WTC11 (cell line): Measurements from ENCODE around the gene RAD9A. TPM values are rescaled to one million over a fixed set of nuclear protein-coding genes. Genes with fewer than 3 reads are reported as not detected.

ENCODE experiments used
- ATAC-seq: fragments of 200-7000 bp; cut with Tn5 transposase; 2 replicates; pipeline ENCODE4 v1.10.0; 2021; ENCODE audit warnings: mild to moderate bottlenecking, moderate library complexity
- CTCF ChIA-PET: fragments of 300-600 bp; sonication (Branson Sonifier 250); formaldehyde crosslinking; loops from one replicate; lab custom pipeline; 2021; ENCODE audit warnings: antibody characterized with exemption; lab: Charles Lee
- POLR2A ChIA-PET: fragments of 350-600 bp; sonication (Branson Sonifier 250); formaldehyde crosslinking; loops from one replicate; lab custom pipeline; 2021; ENCODE audit warnings: antibody characterized with exemption; lab: Charles Lee
- DNase-seq: peaks from one replicate; pipeline ENCODE4 v3.0.0; 2021; ENCODE audit warnings: low spot score
- H3K27ac Mint-ChIP-seq: 2 replicates; pipeline ENCODE4 v1.8.0; 2021; ENCODE audit warnings: mixed read lengths
- H3K27me3 Mint-ChIP-seq: 2 replicates; pipeline ENCODE4 v1.8.0; 2021; ENCODE audit warnings: low read depth, mild to moderate bottlenecking, moderate library complexity, mixed read lengths
- H3K36me3 Mint-ChIP-seq: 2 replicates; pipeline ENCODE4 v1.8.0; 2021; ENCODE audit warnings: mixed read lengths
- H3K4me1 Mint-ChIP-seq: 2 replicates; pipeline ENCODE4 v1.8.0; 2022; ENCODE audit warnings: mixed read lengths
- H3K4me3 Mint-ChIP-seq: 2 replicates; pipeline ENCODE4 v1.8.0; 2021; ENCODE audit warnings: mild to moderate bottlenecking, moderate library complexity, mixed read lengths
- H3K9me3 Mint-ChIP-seq: 2 replicates; pipeline ENCODE4 v1.8.0; 2021; ENCODE audit warnings: mixed read lengths
- ELF4 ChIP-seq: sonication (generic); formaldehyde crosslinking; IDR thresholded peaks from 2 replicates; pipeline ENCODE4 v1.8.1; 2022; ENCODE audit warnings: low read depth, mild to moderate bottlenecking, moderate library complexity, missing genetic modification reagents
- EMX1 ChIP-seq: fragments of 250-450 bp; sonication (Bioruptor Pico); IDR thresholded peaks from 2 replicates; pipeline ENCODE4 v1.8.0; 2021; ENCODE audit warnings: mild to moderate bottlenecking
- FOXK1 ChIP-seq: sonication (generic); formaldehyde crosslinking; IDR thresholded peaks from 2 replicates; pipeline ENCODE4 v1.8.0; 2022; ENCODE audit warnings: mild to moderate bottlenecking, moderate library complexity, missing genetic modification reagents
- GABPB1 ChIP-seq: sonication (generic); formaldehyde crosslinking; IDR thresholded peaks from 2 replicates; pipeline ENCODE4 v1.8.1; 2023; ENCODE audit warnings: mild to moderate bottlenecking, missing genetic modification reagents
- GRHL2 ChIP-seq: fragments of 250-450 bp; sonication (Bioruptor Pico); IDR thresholded peaks from 2 replicates; pipeline ENCODE4 v1.8.0; 2022; ENCODE audit warnings: mild to moderate bottlenecking, moderate library complexity; ENCODE audit not compliant: insufficient replicate concordance, severe bottlenecking
- JUN ChIP-seq: sonication (generic); formaldehyde crosslinking; IDR thresholded peaks from 2 replicates; pipeline ENCODE4 v1.8.0; 2023; ENCODE audit warnings: mild to moderate bottlenecking, missing genetic modification reagents
- MYBL2 ChIP-seq: sonication (generic); formaldehyde crosslinking; IDR thresholded peaks from 2 replicates; pipeline ENCODE4 v1.8.1; 2023; ENCODE audit warnings: mild to moderate bottlenecking, moderate library complexity, missing genetic modification reagents
- NFYB ChIP-seq: sonication (generic); formaldehyde crosslinking; conservative IDR thresholded peaks from 2 replicates; pipeline ENCODE4 v1.8.0; 2022; ENCODE audit warnings: low read depth, missing genetic modification reagents
- NR3C1 ChIP-seq: sonication (generic); formaldehyde crosslinking; conservative IDR thresholded peaks from 2 replicates; pipeline ENCODE4 v1.8.1; 2023; ENCODE audit warnings: low read depth, mild to moderate bottlenecking, missing genetic modification reagents
- RORB ChIP-seq: fragments of 250-450 bp; sonication (Bioruptor Pico); IDR thresholded peaks from 2 replicates; pipeline ENCODE4 v1.9.0; 2021; ENCODE audit warnings: mild to moderate bottlenecking
- TP53 ChIP-seq: sonication (generic); formaldehyde crosslinking; IDR thresholded peaks from 2 replicates; pipeline ENCODE4 v1.8.1; 2023; ENCODE audit warnings: mild to moderate bottlenecking, missing genetic modification reagents
- ZNF121 ChIP-seq: sonication (generic); formaldehyde crosslinking; IDR thresholded peaks from 2 replicates; pipeline ENCODE4 v1.8.0; 2023; ENCODE audit warnings: missing genetic modification reagents
- ZNF219 ChIP-seq: sonication (generic); formaldehyde crosslinking; IDR thresholded peaks from 2 replicates; pipeline ENCODE4 v1.8.0; 2023; ENCODE audit warnings: missing genetic modification reagents, mild to moderate bottlenecking, borderline replicate concordance
- ZNF232 ChIP-seq: sonication (generic); formaldehyde crosslinking; IDR thresholded peaks from 2 replicates; pipeline ENCODE4 v1.8.0; 2022; ENCODE audit warnings: mild to moderate bottlenecking, missing genetic modification reagents
- ZNF317 ChIP-seq: sonication (generic); formaldehyde crosslinking; IDR thresholded peaks from 2 replicates; pipeline ENCODE4 v1.8.1; 2023; ENCODE audit warnings: low read depth, mild to moderate bottlenecking, moderate library complexity, missing genetic modification reagents, borderline replicate concordance
- total RNA-seq: library from RNA; stranded (reverse); gene quantifications from 3 replicates; pipeline ENCODE4 v1.2.3, GENCODE V29; 2021
- TF ChIP-seq, protein P1 (sequence below): sonication (generic); formaldehyde crosslinking; IDR thresholded peaks from 2 replicates; pipeline ENCODE4 v1.8.1; 2023; ENCODE audit warnings: mild to moderate bottlenecking, missing genetic modification reagents
- TF ChIP-seq, protein P2 (sequence below): sonication (generic); formaldehyde crosslinking; IDR thresholded peaks from 2 replicates; pipeline ENCODE4 v1.8.0; 2023; ENCODE audit warnings: missing genetic modification reagents, mild to moderate bottlenecking, borderline replicate concordance
- TF ChIP-seq, protein P3 (sequence below): sonication (generic); formaldehyde crosslinking; IDR thresholded peaks from 2 replicates; pipeline ENCODE4 v1.8.1; 2022; ENCODE audit warnings: mild to moderate bottlenecking, missing genetic modification reagents, moderate library complexity, borderline replicate concordance
- TF ChIP-seq, protein P4 (sequence below): sonication (generic); formaldehyde crosslinking; IDR thresholded peaks from 2 replicates; pipeline ENCODE4 v1.8.0; 2022; ENCODE audit warnings: mild to moderate bottlenecking, missing genetic modification reagents
- TF ChIP-seq, protein P5 (sequence below): fragments of 200-600 bp; IDR thresholded peaks from 2 replicates; pipeline ENCODE4 v1.8.0; 2022; ENCODE audit warnings: antibody characterized with exemption
- TF ChIP-seq, protein P6 (sequence below): sonication (generic); formaldehyde crosslinking; IDR thresholded peaks from 2 replicates; pipeline ENCODE4 v1.8.0; 2022; ENCODE audit warnings: mild to moderate bottlenecking, missing genetic modification reagents
- TF ChIP-seq, protein P7 (sequence below): sonication (generic); formaldehyde crosslinking; conservative IDR thresholded peaks from 2 replicates; pipeline ENCODE4 v1.8.1; 2023; ENCODE audit warnings: mild to moderate bottlenecking, low read depth, missing genetic modification reagents, moderate library complexity
- TF ChIP-seq, protein P8 (sequence below): sonication (generic); formaldehyde crosslinking; IDR thresholded peaks from 2 replicates; pipeline ENCODE4 v1.8.0; 2022; ENCODE audit warnings: mild to moderate bottlenecking, missing genetic modification reagents

RAD9A gene
- total RNA-seq, 1 experiment from 2014 or later, result 45.5 TPM

DNA sequence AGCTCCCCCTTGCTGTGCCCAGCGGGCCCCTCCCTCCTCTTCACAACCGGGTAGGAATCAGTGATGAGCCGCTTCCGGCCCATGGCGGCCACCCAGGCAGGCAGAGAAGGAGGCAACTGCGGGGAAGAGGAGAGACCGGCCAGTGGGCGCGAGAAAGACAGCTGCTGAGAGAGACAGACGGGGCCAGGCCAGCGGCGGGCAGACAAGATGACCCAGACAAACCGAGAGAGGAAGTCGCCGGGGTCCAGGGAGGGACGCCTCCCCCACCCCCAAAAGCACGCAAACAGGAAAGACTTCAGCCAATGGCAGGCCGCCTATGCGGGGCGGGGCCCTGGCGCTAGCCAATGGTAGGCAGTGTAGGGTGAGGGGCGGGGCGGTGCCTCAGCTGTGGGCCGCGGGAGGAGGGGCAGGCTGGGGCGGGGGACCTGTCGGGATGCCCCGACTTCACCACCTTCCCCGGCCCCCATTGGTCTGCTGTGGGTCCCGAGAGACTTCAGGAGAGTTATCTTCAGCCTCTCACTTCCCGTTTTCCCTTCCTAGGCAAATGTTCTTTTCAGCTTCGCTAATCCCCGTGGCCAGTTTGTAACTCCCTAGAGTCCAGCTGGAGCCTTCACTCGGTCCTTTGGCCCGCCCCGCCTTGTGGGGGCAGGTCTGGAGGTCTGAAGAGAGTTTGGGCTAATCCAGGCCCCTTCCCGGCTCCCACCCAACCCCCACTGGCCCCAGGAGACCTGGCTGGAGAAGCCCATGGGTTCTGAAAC is 38.3 kb upstream of the RAD9A start, which contains the start of gene POLD4:
POLD4 (minus strand) TSS at position 230 of the 758 bp plus-strand sequence; CDS start at position 83, 147 bp downstream.
- CTCF ChIA-PET, result interaction anchor here (0.7 to 10.1 kb wide), 19 partner anchors 9 to 277 kb away, joined by 3 to 842 read pairs (median 4); partner anchors contain the start of genes ANKRD13D, CLCF1, GRK2 and NUDT8
- Mint-ChIP-seq H3K9me3 (no peaks in the 10 kb centered on the region), H3K4me1 (peaks cover 34% of the 10 kb centered on the region), H3K36me3 (no peaks in the 10 kb centered on the region), H3K27me3 (peaks cover 10% of the 10 kb centered on the region), H3K27ac (peak within 1 kb of the TSS; percentile 90), H3K4me3 (peak within 1 kb of the TSS; percentile 91)
- ATAC-seq (peak; percentile 88), DNase-seq (peak; percentile 99)
- POLR2A ChIA-PET, result interaction anchor here (0.6 to 2.1 kb wide), 8 partner anchors 21 to 277 kb away, joined by 3 to 8 read pairs (median 3); partner anchors contain the start of gene NUDT8
- TF ChIP-seq MYBL2 (CRISPR knock-in tag), result no peak
- TF ChIP-seq ZNF121 (CRISPR knock-in tag), result no peak
- no peak for TF ChIP-seq ZNF317 (CRISPR knock-in tag)
- TF ChIP-seq NFYB (CRISPR knock-in tag), result peak; percentile 74
- TF ChIP-seq RORB, result no peak
- TF ChIP-seq, protein P1, sequence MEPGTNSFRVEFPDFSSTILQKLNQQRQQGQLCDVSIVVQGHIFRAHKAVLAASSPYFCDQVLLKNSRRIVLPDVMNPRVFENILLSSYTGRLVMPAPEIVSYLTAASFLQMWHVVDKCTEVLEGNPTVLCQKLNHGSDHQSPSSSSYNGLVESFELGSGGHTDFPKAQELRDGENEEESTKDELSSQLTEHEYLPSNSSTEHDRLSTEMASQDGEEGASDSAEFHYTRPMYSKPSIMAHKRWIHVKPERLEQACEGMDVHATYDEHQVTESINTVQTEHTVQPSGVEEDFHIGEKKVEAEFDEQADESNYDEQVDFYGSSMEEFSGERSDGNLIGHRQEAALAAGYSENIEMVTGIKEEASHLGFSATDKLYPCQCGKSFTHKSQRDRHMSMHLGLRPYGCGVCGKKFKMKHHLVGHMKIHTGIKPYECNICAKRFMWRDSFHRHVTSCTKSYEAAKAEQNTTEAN (CRISPR knock-in tag), result no peak
- 0 out of 2 replicates have a peak, but pooled peaks have one; percentile 34 for TF ChIP-seq GABPB1
- no peak for TF ChIP-seq ZNF219 (CRISPR knock-in tag)
- no peak for TF ChIP-seq ELF4
- TF ChIP-seq, protein P2, sequence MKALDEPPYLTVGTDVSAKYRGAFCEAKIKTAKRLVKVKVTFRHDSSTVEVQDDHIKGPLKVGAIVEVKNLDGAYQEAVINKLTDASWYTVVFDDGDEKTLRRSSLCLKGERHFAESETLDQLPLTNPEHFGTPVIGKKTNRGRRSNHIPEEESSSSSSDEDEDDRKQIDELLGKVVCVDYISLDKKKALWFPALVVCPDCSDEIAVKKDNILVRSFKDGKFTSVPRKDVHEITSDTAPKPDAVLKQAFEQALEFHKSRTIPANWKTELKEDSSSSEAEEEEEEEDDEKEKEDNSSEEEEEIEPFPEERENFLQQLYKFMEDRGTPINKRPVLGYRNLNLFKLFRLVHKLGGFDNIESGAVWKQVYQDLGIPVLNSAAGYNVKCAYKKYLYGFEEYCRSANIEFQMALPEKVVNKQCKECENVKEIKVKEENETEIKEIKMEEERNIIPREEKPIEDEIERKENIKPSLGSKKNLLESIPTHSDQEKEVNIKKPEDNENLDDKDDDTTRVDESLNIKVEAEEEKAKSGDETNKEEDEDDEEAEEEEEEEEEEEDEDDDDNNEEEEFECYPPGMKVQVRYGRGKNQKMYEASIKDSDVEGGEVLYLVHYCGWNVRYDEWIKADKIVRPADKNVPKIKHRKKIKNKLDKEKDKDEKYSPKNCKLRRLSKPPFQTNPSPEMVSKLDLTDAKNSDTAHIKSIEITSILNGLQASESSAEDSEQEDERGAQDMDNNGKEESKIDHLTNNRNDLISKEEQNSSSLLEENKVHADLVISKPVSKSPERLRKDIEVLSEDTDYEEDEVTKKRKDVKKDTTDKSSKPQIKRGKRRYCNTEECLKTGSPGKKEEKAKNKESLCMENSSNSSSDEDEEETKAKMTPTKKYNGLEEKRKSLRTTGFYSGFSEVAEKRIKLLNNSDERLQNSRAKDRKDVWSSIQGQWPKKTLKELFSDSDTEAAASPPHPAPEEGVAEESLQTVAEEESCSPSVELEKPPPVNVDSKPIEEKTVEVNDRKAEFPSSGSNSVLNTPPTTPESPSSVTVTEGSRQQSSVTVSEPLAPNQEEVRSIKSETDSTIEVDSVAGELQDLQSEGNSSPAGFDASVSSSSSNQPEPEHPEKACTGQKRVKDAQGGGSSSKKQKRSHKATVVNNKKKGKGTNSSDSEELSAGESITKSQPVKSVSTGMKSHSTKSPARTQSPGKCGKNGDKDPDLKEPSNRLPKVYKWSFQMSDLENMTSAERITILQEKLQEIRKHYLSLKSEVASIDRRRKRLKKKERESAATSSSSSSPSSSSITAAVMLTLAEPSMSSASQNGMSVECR, result peak; percentile 39; the same call in 1 of the 2 replicates
- TF ChIP-seq, protein P3, sequence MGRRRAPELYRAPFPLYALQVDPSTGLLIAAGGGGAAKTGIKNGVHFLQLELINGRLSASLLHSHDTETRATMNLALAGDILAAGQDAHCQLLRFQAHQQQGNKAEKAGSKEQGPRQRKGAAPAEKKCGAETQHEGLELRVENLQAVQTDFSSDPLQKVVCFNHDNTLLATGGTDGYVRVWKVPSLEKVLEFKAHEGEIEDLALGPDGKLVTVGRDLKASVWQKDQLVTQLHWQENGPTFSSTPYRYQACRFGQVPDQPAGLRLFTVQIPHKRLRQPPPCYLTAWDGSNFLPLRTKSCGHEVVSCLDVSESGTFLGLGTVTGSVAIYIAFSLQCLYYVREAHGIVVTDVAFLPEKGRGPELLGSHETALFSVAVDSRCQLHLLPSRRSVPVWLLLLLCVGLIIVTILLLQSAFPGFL (CRISPR knock-in tag), result no peak
- TF ChIP-seq, protein P4, sequence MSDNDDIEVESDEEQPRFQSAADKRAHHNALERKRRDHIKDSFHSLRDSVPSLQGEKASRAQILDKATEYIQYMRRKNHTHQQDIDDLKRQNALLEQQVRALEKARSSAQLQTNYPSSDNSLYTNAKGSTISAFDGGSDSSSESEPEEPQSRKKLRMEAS, result 0 out of 2 replicates have a peak, but pooled peaks have one; percentile 61
- no peak for TF ChIP-seq ZNF232 (CRISPR knock-in tag)
- TF ChIP-seq GRHL2 (CRISPR knock-in tag), result no peak
- TF ChIP-seq, protein P5, sequence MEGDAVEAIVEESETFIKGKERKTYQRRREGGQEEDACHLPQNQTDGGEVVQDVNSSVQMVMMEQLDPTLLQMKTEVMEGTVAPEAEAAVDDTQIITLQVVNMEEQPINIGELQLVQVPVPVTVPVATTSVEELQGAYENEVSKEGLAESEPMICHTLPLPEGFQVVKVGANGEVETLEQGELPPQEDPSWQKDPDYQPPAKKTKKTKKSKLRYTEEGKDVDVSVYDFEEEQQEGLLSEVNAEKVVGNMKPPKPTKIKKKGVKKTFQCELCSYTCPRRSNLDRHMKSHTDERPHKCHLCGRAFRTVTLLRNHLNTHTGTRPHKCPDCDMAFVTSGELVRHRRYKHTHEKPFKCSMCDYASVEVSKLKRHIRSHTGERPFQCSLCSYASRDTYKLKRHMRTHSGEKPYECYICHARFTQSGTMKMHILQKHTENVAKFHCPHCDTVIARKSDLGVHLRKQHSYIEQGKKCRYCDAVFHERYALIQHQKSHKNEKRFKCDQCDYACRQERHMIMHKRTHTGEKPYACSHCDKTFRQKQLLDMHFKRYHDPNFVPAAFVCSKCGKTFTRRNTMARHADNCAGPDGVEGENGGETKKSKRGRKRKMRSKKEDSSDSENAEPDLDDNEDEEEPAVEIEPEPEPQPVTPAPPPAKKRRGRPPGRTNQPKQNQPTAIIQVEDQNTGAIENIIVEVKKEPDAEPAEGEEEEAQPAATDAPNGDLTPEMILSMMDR, result no peak
- TF ChIP-seq JUN (CRISPR knock-in tag), result no peak
- TF ChIP-seq, protein P6, sequence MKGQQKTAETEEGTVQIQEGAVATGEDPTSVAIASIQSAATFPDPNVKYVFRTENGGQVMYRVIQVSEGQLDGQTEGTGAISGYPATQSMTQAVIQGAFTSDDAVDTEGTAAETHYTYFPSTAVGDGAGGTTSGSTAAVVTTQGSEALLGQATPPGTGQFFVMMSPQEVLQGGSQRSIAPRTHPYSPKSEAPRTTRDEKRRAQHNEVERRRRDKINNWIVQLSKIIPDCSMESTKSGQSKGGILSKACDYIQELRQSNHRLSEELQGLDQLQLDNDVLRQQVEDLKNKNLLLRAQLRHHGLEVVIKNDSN (CRISPR knock-in tag), result no peak
- TF ChIP-seq, protein P7, sequence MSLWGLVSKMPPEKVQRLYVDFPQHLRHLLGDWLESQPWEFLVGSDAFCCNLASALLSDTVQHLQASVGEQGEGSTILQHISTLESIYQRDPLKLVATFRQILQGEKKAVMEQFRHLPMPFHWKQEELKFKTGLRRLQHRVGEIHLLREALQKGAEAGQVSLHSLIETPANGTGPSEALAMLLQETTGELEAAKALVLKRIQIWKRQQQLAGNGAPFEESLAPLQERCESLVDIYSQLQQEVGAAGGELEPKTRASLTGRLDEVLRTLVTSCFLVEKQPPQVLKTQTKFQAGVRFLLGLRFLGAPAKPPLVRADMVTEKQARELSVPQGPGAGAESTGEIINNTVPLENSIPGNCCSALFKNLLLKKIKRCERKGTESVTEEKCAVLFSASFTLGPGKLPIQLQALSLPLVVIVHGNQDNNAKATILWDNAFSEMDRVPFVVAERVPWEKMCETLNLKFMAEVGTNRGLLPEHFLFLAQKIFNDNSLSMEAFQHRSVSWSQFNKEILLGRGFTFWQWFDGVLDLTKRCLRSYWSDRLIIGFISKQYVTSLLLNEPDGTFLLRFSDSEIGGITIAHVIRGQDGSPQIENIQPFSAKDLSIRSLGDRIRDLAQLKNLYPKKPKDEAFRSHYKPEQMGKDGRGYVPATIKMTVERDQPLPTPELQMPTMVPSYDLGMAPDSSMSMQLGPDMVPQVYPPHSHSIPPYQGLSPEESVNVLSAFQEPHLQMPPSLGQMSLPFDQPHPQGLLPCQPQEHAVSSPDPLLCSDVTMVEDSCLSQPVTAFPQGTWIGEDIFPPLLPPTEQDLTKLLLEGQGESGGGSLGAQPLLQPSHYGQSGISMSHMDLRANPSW (CRISPR knock-in tag), result no peak
- TF ChIP-seq FOXK1, result peak; percentile 62; the same call in 1 of the 2 replicates
- no peak for TF ChIP-seq EMX1
- TF ChIP-seq, protein P8, sequence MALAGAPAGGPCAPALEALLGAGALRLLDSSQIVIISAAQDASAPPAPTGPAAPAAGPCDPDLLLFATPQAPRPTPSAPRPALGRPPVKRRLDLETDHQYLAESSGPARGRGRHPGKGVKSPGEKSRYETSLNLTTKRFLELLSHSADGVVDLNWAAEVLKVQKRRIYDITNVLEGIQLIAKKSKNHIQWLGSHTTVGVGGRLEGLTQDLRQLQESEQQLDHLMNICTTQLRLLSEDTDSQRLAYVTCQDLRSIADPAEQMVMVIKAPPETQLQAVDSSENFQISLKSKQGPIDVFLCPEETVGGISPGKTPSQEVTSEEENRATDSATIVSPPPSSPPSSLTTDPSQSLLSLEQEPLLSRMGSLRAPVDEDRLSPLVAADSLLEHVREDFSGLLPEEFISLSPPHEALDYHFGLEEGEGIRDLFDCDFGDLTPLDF (CRISPR knock-in tag), result no peak
- TF ChIP-seq NR3C1 (CRISPR knock-in tag), result no peak
- 0 out of 2 replicates have a peak, but pooled peaks have one; percentile 27 for TF ChIP-seq TP53
